Breast epithelium (tissue), 4 donors: ENCODE measurements around the gene CLMN. TPM values are rescaled to one million over a fixed set of nuclear protein-coding genes. Genes with fewer than 3 reads are reported as not detected.

Experiments
- DNase-seq, 2 donors: peaks; one replicate each; pipeline ENCODE4 v3.0.0-alpha.2; 2019; ENCODE audit warnings: low spot score in 2 of 2
- H3K27ac ChIP-seq, 2 donors: fragments of 200-600 bp; sonication (generic) in 1 of 2; one replicate each; pipeline ENCODE4 v1.5.1; 2016 to 2019; ENCODE audit warnings: mild to moderate bottlenecking in 1 of 2
- H3K27me3 ChIP-seq, 2 donors: fragments of 200-600 bp; sonication (generic) in 1 of 2; one replicate each; pipeline versions ENCODE4 v1.5.1 to v1.6.0; 2017 to 2019; ENCODE audit warnings: control low read depth in 1 of 2, mild to moderate bottlenecking in 1 of 2
- H3K36me3 ChIP-seq: fragments of 200-600 bp; one replicate; pipeline ENCODE4 v1.5.1; 2019
- H3K4me1 ChIP-seq, 2 donors: fragments of 200-600 bp; sonication (generic); one replicate each; pipeline ENCODE4 v1.5.1; 2016 to 2019; ENCODE audit warnings: control low read depth in 1 of 2
- H3K4me3 ChIP-seq, 3 donors: fragments of 200-600 bp; sonication (generic); 1 replicate in 2 of 3; 2 replicates in 1 of 3; pipeline ENCODE4 v1.5.1; 2016 to 2019; ENCODE audit warnings: mild to moderate bottlenecking in 3 of 3, moderate library complexity in 2 of 3
- H3K9me3 ChIP-seq, 2 donors: fragments of 200-600 bp; sonication (generic) in 1 of 2; one replicate each; pipeline ENCODE4 v1.5.1; 2016 to 2019; ENCODE audit warnings: control low read depth in 1 of 2
- CTCF ChIP-seq, 3 donors: fragments of 450-650 bp; IDR thresholded peaks; one replicate each; pipeline ENCODE4 v1.5.1; 2016 to 2017; ENCODE audit warnings: antibody characterized with exemption in 3 of 3, mild to moderate bottlenecking in 3 of 3, moderate library complexity in 3 of 3
- POLR2A ChIP-seq: fragments of 450-650 bp; IDR thresholded peaks from one replicate; pipeline ENCODE4 v1.6.1; 2016; ENCODE audit warnings: antibody characterized with exemption, mild to moderate bottlenecking, moderate library complexity
- POLR2AphosphoS5 ChIP-seq, 3 donors: sonication (generic); formaldehyde crosslinking; IDR thresholded peaks; one replicate each; pipeline ENCODE4 v1.6.1; 2017; ENCODE audit warnings: antibody characterized with exemption in 3 of 3
- intact Hi-C: fragments of 100-400 bp; cut with DNase I; formaldehyde crosslinking; loops from one replicate; pipeline ENCODE4 v1.15.1; 2023; ENCODE audit warnings: low total_unique reads
- total RNA-seq, 3 donors: library from RNA; depleted of rRNA; stranded (reverse); fragments of >200 nt; gene quantifications; one replicate each; pipeline ENCODE4 v1.1.0, GENCODE V29; 2016

Gene CLMN
- total RNA-seq, 3 donors from 2014 or later, result 23.7 to 73.6 (median 48.5) TPM

- TF ChIP-seq POLR2AphosphoS5 (IDR thresholded peaks at IDR 0.05) (no peak), POLR2A (no peak), CTCF (IDR thresholded peaks at IDR 0.05) (no peak)
- H3K27ac ChIP-seq, result peak overlapping the region; percentile 95 to 99
- peak overlapping the region; percentile 81 to 95 (median 82) for H3K4me3 ChIP-seq
- no peak for DNase-seq
- H3K4me1 ChIP-seq, result no peaks in the 10 kb centered on the region
- no peaks in the 10 kb centered on the region for H3K36me3 ChIP-seq
- H3K9me3 ChIP-seq, result no peaks in the 10 kb centered on the region
- intact Hi-C loops, result no loop called here
- H3K27me3 ChIP-seq, result no peaks in the 10 kb centered on the region
Observed at GRCh38 chr14:95157048-95157326, 162.7 kb downstream of the CLMN start.

- H3K4me3 ChIP-seq, result peak overlapping the region; percentile 81 to 95 (median 82)
- H3K9me3 ChIP-seq, result no peaks in the 10 kb centered on the region
- H3K27ac ChIP-seq, result peak overlapping the region; percentile 95 to 99
- H3K4me1 ChIP-seq, result no peaks in the 10 kb centered on the region
- no peaks in the 10 kb centered on the region for H3K36me3 ChIP-seq
- peak in 1 of 2 donors; percentile 40 for DNase-seq
- H3K27me3 ChIP-seq, result no peaks in the 10 kb centered on the region
- TF ChIP-seq POLR2AphosphoS5 (IDR thresholded peaks at IDR 0.05), result peak in 1 of 3 donors; percentile 9
- TF ChIP-seq POLR2A, result no peak
- no peak for TF ChIP-seq CTCF (IDR thresholded peaks at IDR 0.05)
- intact Hi-C loops, result no loop called here
Observed at GRCh38 chr14:95156161-95157047, 163.3 kb downstream of the CLMN start.

GRCh38 chr14:95155045-95155444 lies 164.7 kb downstream of the CLMN start:
- Histone ChIP-seq H3K27me3 (no peaks in the 10 kb centered on the region), H3K4me1 (no peaks in the 10 kb centered on the region), H3K36me3 (no peaks in the 10 kb centered on the region), H3K27ac (no peak overlapping the region), H3K9me3 (no peaks in the 10 kb centered on the region), H3K4me3 (peak overlapping the region in 2 of 3 donors; percentile 81 to 95)
- intact Hi-C loops, result no loop called here
- DNase-seq, result no peak
- TF ChIP-seq POLR2A (no peak), CTCF (IDR thresholded peaks at IDR 0.05) (no peak), POLR2AphosphoS5 (IDR thresholded peaks at IDR 0.05) (no peak)

GRCh38 chr14:95153866-95154265 lies 165.8 kb downstream of the CLMN start:
- no peaks in the 10 kb centered on the region for H3K9me3 ChIP-seq
- no peak for DNase-seq
- H3K4me3 ChIP-seq, result no peak overlapping the region
- intact Hi-C loops, result no loop called here
- H3K27ac ChIP-seq, result peak overlapping the region in 1 of 2 donors; percentile 29
- TF ChIP-seq CTCF (IDR thresholded peaks at IDR 0.05) (no peak), POLR2A (no peak), POLR2AphosphoS5 (IDR thresholded peaks at IDR 0.05) (no peak)
- H3K27me3 ChIP-seq, result no peaks in the 10 kb centered on the region
- H3K36me3 ChIP-seq, result no peaks in the 10 kb centered on the region
- no peaks in the 10 kb centered on the region for H3K4me1 ChIP-seq

- H3K4me1 ChIP-seq, result no peaks in the 10 kb centered on the region
- no peaks in the 10 kb centered on the region for H3K9me3 ChIP-seq
- DNase-seq, result no peak
- no peaks in the 10 kb centered on the region for H3K36me3 ChIP-seq
- H3K27me3 ChIP-seq, result no peaks in the 10 kb centered on the region
- H3K4me3 ChIP-seq, result no peak overlapping the region
- H3K27ac ChIP-seq, result no peak overlapping the region
- intact Hi-C loops, result no loop called here
- TF ChIP-seq POLR2AphosphoS5 (IDR thresholded peaks at IDR 0.05), result no peak
- TF ChIP-seq POLR2A, result no peak
- TF ChIP-seq CTCF (IDR thresholded peaks at IDR 0.05), result no peak
Observed at GRCh38 chr14:95151561-95151960, 168.1 kb downstream of the CLMN start.
